HG03066 (cell line): ENCODE results near the gene GATA5.

ENCODE experiments used
- ATAC-seq: cut with Tn5 transposase; IDR thresholded peaks from one replicate; pipeline ENCODE4 v1.9.1; 2021; ENCODE audit warnings: low read depth; ENCODE audit not compliant: unreplicated experiment

GATA5 gene

DNA sequence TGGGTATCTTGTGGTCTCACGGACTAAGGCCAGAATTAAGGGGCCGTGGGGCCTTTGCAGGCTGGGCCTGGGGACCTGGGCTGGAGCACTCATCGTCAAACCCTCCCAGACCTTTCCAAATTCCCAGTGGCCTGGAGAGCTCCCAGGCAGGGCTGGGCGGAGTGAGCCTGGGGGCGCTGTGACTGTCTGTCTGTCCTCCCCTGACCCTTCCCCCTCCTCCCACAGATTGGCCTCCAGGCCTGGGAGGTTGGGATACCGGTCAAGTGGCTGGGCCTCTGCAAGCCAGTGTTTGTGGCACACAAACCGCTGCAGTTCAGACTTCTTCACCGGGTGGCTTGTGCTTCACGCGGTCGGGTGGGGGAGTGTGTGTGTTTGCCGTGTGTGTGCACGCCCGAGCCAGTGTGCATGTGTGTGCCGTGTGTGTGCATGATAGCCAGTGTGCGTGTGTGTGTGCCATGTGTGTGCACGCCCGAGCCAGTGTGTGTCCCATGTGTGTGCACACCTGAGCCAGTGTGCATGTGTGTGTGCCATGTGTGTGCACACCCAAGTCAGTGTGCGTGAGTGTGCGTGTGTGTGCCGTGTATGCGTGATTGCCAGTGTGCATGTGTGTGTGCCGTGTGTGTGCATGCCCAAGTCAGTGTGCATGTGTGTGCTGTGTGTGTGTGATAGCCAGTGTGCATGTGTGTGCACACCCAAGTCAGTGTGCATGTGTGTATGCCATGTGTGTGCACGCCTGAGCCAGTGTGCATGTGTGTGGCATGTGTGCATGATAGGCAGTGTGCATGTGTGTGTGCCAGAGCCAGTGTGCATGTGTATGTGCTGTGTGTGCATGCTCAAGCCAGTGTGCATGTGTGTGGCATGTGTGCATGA is 54.7 kb downstream of the GATA5 start:
- no peak for ATAC-seq

DNA sequence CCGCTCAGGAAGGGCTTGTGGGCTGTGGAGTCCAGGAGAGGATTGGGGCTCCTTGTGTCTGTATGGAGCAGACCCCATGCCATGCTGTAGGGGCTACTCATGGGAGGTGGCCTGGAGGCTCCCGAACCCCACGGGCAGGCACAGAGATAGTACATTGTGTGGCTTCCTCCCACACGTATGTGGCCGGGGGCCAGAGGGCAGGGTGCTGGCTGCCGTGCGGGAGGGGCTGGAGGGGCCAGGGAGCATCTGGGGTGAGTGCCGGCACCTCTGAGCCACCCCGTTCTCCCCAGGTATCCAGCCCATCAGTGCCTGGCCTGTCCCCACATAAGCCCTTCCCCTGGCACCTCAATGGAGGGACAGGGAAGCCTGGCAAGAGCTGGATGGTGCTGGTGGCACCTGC is 56.0 kb downstream of the GATA5 start:
- ATAC-seq: no peak

DNA sequence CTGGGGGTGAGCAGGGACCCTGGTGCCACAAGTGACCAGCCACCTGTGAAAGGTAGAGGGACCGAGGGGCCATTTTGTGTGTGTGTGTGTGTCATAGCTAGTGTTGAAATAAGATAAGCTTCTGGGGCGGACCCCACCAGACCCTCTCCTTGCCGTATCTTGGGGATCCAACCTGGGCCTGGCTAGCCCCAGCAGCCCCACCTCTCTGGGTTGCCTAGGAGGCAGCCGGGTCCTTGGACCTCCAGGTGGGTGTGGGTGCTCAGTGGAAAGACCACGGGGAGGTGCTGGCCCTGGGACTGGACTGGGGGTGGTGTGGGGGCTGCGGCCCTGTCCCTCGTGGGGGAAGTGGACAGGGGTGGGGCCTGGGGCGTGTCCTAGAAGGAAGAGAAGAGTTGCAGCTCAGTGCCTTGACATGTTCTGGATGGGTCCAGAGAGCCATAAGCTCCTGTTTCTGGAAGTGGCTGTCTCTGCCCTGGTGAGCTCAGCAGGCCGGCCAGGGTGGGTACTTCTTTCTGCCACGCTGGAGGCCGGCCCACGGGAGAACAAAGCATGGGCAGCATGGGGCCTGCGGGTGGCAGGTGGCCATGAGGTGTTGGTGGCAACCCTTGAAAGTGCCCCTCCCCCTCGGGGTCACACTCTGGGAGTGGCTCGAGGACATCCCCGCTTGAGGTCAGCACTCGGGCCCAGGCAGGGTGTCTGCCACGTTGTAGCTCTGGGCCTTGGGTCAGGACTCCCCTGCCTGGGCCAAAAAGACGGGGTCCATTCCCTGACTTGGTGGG is 56.9 kb downstream of the GATA5 start:
- no peak for ATAC-seq

DNA sequence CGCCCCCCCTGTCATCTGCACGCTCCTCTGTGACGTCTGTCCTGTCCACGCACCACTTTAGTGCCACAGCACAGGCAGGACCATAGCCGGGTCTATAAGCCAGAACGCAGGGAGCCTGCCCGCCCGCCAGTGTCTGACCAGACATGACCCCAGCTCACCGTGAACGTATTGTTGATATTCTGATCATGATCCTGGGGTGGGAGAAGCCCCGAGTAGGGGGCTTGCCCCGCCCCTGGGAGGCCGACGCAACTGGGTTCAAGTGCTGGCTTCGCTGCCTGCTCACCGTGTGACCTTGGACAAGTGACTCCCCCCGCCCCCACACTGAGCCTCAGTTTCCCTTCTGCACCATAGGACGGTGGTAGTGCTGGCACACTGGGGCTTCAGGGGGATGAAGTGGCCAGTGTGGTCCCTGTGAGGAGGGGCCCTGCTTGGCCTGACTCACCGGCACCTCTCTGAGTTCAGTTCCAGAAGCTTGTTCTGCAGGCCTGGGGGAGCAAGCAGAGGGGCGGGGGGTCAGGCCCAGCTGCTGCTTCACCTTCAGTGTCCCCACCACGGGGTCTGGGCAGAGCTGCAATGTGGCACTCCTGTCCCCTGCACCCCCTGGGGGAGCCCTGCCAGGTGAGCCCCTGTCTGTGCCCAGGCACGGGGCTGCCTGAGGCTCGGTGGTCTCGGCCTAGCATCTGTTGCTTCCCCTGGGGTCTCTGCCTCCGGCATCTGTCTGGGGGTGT is 57.6 kb downstream of the GATA5 start:
- ATAC-seq: no peak

DNA sequence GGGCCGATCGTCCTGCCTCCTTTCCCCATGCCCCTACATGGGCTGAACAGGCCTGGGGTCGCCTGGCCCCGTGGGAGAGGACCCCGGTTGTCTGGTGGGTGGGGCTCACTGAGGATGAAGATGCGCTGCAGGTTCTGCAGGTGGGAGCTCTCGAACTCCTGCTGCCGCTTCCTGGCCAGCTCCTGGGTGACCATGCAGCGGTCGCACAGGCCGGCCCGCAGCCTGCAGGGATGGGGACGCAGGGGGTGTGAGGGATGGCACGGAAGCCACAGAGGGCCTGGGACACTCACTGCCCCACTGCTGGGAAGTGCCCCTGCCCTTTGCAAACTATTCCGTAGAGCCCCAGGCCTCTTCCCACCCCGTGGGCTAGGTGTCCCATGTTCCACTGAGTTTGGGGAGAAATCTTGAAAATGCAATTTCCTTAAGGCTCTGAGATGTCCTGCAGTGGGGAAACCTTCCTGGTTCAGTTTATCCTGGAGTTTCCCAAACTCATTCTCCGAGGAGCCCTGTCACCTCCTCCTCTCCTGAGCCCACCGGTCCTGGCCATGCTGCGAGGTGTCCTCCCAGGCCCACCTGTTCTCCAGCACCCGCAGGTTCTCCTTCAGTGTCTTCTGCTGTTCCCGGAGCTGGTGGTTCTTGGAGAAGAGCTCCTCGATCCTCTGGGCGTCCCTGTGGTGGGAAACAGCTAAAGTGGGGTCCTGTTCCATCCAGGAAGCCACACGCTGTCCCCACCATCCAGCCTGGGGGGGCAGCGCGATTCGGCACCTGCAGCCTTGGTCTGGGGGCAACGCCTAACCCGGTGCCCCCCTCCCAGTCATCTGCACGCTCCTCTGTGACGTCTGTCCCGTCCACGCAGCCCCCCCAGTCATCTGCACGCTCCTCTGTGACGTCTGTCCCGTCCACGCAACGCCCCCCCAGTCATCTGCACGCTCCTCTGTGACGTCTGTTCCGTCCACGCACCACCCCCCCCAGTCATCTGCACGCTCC is 58.9 kb downstream of the GATA5 start:
- no peak for ATAC-seq

DNA sequence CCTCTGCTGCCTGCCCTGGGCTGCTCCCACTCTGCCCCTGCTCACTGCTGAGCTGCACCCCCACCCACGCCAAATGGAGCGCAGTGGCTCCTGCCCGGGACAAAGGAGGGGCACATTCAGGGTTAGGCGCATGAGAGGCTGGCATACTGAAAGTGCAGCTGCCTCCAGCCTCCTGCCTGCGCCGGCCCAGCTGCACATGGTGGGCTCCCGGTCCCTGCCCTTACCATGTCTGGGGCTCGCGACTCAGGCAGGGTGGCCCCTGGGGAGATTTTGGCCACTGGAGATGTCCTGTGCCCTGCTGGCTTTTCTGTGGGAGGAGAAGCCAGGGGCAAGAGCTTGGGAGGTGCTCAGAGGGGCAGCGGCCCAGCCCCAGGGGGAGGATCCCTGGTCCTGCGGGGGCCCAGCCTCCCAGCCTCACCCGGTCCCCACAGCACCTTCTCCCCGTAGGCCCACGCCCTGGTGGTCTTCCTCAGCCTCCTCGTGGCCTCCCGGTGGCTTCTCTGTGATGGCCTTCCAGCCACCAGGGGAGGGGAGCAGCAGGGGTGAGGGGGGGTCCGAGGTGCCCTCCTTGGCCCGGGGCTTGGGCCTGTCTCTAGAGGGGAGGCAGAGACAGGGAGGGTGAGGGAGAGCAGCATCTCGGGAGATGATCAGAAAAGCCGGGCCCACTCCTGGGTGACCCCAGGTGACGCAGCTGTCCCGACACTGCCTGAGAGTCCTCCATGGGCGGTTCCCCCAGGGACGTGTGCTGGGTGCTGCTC is 60.3 kb downstream of the GATA5 start:
- no peak for ATAC-seq

DNA sequence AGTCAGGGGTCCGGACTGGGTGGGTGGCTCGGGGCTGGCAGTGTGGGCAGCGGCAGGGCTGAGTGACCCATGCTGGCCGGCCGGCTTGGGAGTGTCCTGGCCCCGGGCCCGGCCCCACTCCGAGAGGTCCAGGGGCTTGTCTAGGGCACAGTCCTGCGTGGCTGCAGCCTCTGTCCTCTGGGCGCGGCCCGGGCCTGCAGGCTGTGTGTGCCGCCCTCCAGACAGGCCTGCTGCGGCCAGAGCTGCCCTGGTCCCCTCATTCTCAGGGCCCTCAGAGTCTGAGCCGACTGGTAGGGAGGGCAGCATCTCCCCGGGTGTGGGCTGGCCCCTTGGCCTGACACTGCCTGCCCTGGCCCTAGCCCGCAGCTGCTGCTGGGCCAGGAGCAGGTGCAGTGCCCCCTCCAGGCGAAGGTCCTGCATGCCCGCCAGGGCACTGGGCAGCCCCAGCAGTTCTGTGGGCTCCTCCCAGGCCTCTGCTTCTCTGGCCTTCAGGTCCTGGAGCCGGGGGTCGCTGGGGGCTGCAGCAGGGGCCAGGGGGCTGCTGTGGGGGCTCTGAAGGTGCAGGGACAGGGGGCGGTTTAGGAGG is 61.8 kb downstream of the GATA5 start:
- no peak for ATAC-seq
